ENCODE data around the gene FOXD4L4.
"Not testable (repeated sequence)": the region's sequence is repeated elsewhere in the genome, so short reads cannot be mapped to it uniquely, and the experiment has no call there.

DNA sequence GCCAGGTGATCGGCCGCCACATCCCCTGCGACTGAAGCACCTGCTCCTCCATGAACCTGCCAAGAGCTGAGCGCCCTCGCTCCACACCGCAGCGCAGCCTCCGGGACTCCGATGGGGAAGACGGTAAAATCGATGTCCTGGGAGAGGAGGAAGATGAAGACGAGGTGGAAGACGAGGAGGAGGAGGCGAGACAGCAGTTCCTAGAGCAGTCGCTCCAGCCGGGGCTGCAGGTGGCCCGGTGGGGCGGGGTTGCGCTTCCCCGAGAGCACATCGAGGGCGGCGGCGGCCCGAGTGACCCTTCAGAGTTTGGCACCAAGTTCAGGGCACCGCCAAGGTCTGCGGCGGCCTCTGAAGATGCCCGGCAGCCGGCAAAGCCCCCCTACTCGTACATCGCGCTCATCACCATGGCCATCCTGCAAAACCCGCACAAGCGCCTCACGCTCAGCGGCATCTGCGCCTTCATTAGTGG lies at the start of gene FOXD4L4:
- TF ChIP-seq, protein P1, sequence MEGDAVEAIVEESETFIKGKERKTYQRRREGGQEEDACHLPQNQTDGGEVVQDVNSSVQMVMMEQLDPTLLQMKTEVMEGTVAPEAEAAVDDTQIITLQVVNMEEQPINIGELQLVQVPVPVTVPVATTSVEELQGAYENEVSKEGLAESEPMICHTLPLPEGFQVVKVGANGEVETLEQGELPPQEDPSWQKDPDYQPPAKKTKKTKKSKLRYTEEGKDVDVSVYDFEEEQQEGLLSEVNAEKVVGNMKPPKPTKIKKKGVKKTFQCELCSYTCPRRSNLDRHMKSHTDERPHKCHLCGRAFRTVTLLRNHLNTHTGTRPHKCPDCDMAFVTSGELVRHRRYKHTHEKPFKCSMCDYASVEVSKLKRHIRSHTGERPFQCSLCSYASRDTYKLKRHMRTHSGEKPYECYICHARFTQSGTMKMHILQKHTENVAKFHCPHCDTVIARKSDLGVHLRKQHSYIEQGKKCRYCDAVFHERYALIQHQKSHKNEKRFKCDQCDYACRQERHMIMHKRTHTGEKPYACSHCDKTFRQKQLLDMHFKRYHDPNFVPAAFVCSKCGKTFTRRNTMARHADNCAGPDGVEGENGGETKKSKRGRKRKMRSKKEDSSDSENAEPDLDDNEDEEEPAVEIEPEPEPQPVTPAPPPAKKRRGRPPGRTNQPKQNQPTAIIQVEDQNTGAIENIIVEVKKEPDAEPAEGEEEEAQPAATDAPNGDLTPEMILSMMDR (IDR thresholded peaks at IDR 0.05): not testable (repeated sequence)
- TF ChIP-seq GABPA (IDR thresholded peaks at IDR 0.05; ENCODE audit: low read depth); GATA2 (CRISPR knock-in tag; IDR thresholded peaks at IDR 0.05); TAF1 (IDR thresholded peaks at IDR 0.05; ENCODE audit: borderline replicate concordance, low read depth, low read length); MEF2A (IDR thresholded peaks at IDR 0.05; ENCODE audit: borderline replicate concordance, low read depth); MXI1 (IDR thresholded peaks at IDR 0.05; ENCODE audit: low read depth, low read length); TEAD4 (IDR thresholded peaks at IDR 0.05; ENCODE audit: borderline replicate concordance, insufficient read depth); FOSL2 (IDR thresholded peaks at IDR 0.05; ENCODE audit: borderline replicate concordance, low read depth): not testable (repeated sequence)
- TF ChIP-seq, protein P2, sequence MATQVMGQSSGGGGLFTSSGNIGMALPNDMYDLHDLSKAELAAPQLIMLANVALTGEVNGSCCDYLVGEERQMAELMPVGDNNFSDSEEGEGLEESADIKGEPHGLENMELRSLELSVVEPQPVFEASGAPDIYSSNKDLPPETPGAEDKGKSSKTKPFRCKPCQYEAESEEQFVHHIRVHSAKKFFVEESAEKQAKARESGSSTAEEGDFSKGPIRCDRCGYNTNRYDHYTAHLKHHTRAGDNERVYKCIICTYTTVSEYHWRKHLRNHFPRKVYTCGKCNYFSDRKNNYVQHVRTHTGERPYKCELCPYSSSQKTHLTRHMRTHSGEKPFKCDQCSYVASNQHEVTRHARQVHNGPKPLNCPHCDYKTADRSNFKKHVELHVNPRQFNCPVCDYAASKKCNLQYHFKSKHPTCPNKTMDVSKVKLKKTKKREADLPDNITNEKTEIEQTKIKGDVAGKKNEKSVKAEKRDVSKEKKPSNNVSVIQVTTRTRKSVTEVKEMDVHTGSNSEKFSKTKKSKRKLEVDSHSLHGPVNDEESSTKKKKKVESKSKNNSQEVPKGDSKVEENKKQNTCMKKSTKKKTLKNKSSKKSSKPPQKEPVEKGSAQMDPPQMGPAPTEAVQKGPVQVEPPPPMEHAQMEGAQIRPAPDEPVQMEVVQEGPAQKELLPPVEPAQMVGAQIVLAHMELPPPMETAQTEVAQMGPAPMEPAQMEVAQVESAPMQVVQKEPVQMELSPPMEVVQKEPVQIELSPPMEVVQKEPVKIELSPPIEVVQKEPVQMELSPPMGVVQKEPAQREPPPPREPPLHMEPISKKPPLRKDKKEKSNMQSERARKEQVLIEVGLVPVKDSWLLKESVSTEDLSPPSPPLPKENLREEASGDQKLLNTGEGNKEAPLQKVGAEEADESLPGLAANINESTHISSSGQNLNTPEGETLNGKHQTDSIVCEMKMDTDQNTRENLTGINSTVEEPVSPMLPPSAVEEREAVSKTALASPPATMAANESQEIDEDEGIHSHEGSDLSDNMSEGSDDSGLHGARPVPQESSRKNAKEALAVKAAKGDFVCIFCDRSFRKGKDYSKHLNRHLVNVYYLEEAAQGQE (IDR thresholded peaks at IDR 0.05; ENCODE audit: low read depth, low read length): not testable (repeated sequence)
- TF ChIP-seq, protein P3, sequence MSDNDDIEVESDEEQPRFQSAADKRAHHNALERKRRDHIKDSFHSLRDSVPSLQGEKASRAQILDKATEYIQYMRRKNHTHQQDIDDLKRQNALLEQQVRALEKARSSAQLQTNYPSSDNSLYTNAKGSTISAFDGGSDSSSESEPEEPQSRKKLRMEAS (IDR thresholded peaks at IDR 0.05; ENCODE audit: low read depth): not testable (repeated sequence)

All from SK-N-SH (cell line).